GM10248 (cell line): ENCODE results near the gene ARPP19.
"Not testable (repeated sequence)": the region's sequence is repeated elsewhere in the genome, so short reads cannot be mapped to it uniquely, and the experiment has no call there.

Source experiments
- CTCF ChIA-PET: fragments of 300-600 bp; sonication (Branson Sonifier 250); formaldehyde crosslinking; extraction: SDS; loops from one replicate; lab custom pipeline; 2021; ENCODE audit warnings: antibody characterized with exemption; lab: Yijun Ruan, JAX
- POLR2A ChIA-PET: fragments of 350-650 bp; sonication (Branson Sonifier 250); formaldehyde crosslinking; extraction: SDS; loops from one replicate; lab custom pipeline; 2020; ENCODE audit warnings: antibody characterized with exemption; lab: Yijun Ruan, JAX
- DNase-seq: peaks from one replicate; pipeline ENCODE4 v3.0.0; 2012; ENCODE audit errors: extremely low spot score
- CTCF ChIP-seq: IDR thresholded peaks from 2 replicates; pipeline ENCODE4 v1.5.1; 2012; ENCODE audit warnings: mild to moderate bottlenecking, low read depth; ENCODE audit errors: extremely low read depth, missing control alignments, control extremely low read depth

The ARPP19 gene

GRCh38 chr15:52518487-52519371 lies 50.1 kb downstream of the ARPP19 start:
- POLR2A ChIA-PET, result no interaction called here
- no peak for TF ChIP-seq CTCF
- CTCF ChIA-PET, result no interaction called here
- DNase-seq, result no peak

- no peak for TF ChIP-seq CTCF
- ChIA-PET POLR2A (no interaction called here), CTCF (no interaction called here)
- no peak for DNase-seq
Measured at GRCh38 chr15:52517014-52517413, 51.8 kb downstream of the ARPP19 start.

- POLR2A ChIA-PET, result no interaction called here
- CTCF ChIA-PET, result interaction anchor here (1.1 to 1.2 kb wide), 5 partner anchors 9 to 50 kb away, joined by 3 to 6 read pairs (median 3); no protein-coding TSS in a partner anchor
Measured at GRCh38 chr15:52515343-52515742, 53.5 kb downstream of the ARPP19 start.

GRCh38 chr15:52514482-52514881 lies 54.3 kb downstream of the ARPP19 start:
- ChIA-PET CTCF (interaction anchor here (1.1 to 1.2 kb wide), 4 partner anchors 10 to 49 kb away, joined by 3 to 6 read pairs (median 3); no protein-coding TSS in a partner anchor), POLR2A (no interaction called here)
- no peak for TF ChIP-seq CTCF
- DNase-seq, result no peak

More at GRCh38 chr15:52515343-52515742, 53.5 kb downstream of the ARPP19 start:
- no peak for TF ChIP-seq CTCF
- no peak for DNase-seq

- DNase-seq, POLR2A ChIA-PET, CTCF ChIA-PET: not testable (repeated sequence)
Measured at GRCh38 chr15:52512869-52513268, 56.0 kb downstream of the ARPP19 start.

GRCh38 chr15:52511084-52511483 lies 57.7 kb downstream of the ARPP19 start:
- ChIA-PET POLR2A (no interaction called here), CTCF (interaction anchor here (1.2 to 1.4 kb wide), 2 partner anchors 12 to 15 kb away, joined by 3 read pairs; no protein-coding TSS in a partner anchor)
- no peak for DNase-seq
- TF ChIP-seq CTCF, result no peak
